ENCODE measurements around the gene NTHL1. TPM values are rescaled to one million over a fixed set of nuclear protein-coding genes. Genes with fewer than 3 reads are reported as not detected.

Gene NTHL1
- total RNA-seq, 1 donor from 2014 or later, result 13.7 TPM

DNA sequence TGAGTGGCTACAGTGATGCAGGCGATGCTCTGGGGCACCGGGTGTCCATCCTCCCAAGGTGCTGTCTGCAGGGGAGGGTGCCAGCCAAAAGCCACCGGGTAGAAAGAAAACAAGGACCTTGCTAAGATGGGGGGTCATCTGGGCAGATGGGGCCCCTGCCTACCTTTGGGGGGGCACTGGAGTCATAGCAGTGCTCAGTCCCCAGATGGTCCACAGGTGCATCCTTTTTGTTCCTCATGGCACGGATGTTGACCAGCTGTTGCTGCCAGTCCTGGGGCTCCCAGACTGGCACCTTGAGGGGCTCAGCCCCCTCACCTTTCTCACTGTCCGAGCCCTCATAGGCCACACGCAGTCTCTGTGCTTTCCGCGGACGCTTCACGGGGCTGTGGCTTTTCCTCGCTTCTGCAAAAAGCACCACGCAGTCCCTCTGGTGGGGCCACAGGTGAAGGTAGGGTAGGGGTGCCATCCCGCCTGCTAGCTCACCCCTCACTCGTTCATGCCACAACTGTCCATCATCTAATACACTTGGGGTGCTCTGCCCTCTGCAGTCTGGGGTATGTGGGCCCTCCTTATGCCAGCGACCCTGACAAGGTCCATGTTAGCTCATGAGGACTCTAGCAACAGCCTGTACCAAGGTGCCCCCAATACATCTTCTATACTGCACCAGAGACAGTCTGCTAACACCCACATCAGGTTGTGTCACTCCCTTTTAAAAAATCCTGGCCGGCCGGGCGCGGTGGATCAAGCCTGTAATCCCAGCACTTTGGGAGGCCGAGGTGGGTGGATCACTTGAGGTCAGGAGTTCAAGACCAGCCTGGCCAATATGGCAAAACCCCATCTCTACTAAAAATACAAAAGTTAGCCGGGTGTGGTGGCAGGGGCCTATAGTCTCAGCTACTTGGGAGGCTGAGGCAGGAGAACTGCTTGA lies 1.4 kb downstream of the NTHL1 start:
- Histone ChIP-seq H2AFZ (ENCODE audit: low read depth, low read length) (no peak overlapping the region), H3K27ac (ENCODE audit: low read depth, low read length) (no peak overlapping the region), H3K79me2 (ENCODE audit: insufficient read depth, low read length) (peaks cover 15% of the 10 kb centered on the region), H3K36me3 (ENCODE audit: insufficient read depth, low read length) (no peaks in the 10 kb centered on the region), H3K4me1 (ENCODE audit: insufficient read depth, low read length) (peaks cover 17% of the 10 kb centered on the region), H3K27me3 (ENCODE audit: insufficient read depth, low read length) (no peaks in the 10 kb centered on the region), H4K20me1 (ENCODE audit: insufficient read depth, low read length) (peaks cover 3% of the 10 kb centered on the region), H3K4me2 (ENCODE audit: low read length) (peak overlapping the region; percentile 95), H3K9me3 (ENCODE audit: insufficient read depth, low read depth, low read length) (no peaks in the 10 kb centered on the region), H3K4me3 (ENCODE audit: insufficient read depth, low read depth, low read length) (no peak overlapping the region), H3K9ac (ENCODE audit: low read length) (no peak overlapping the region)
- peaks cover 6% of the 10 kb centered on the region for H3K4me1 Mint-ChIP-seq (ENCODE audit: low read depth, unreplicated experiment)
- peak overlapping the region; percentile 92 for H3K4me3 Mint-ChIP-seq (ENCODE audit: unreplicated experiment)
- TF ChIP-seq EZH2 (IDR thresholded peaks at IDR 0.05; ENCODE audit: insufficient read depth, low read length), result no peak
- TF ChIP-seq, protein P1, sequence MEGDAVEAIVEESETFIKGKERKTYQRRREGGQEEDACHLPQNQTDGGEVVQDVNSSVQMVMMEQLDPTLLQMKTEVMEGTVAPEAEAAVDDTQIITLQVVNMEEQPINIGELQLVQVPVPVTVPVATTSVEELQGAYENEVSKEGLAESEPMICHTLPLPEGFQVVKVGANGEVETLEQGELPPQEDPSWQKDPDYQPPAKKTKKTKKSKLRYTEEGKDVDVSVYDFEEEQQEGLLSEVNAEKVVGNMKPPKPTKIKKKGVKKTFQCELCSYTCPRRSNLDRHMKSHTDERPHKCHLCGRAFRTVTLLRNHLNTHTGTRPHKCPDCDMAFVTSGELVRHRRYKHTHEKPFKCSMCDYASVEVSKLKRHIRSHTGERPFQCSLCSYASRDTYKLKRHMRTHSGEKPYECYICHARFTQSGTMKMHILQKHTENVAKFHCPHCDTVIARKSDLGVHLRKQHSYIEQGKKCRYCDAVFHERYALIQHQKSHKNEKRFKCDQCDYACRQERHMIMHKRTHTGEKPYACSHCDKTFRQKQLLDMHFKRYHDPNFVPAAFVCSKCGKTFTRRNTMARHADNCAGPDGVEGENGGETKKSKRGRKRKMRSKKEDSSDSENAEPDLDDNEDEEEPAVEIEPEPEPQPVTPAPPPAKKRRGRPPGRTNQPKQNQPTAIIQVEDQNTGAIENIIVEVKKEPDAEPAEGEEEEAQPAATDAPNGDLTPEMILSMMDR (IDR thresholded peaks at IDR 0.05; ENCODE audit: insufficient read depth, low read depth, low read length), result no peak
- FAIRE-seq (no peak), DNase-seq (ENCODE audit: low read depth) (no peak)
- H3K27ac Mint-ChIP-seq (ENCODE audit: unreplicated experiment), result no peak overlapping the region
- H3K36me3 Mint-ChIP-seq (ENCODE audit: low read depth, unreplicated experiment), result peaks cover 3% of the 10 kb centered on the region
- H3K27me3 Mint-ChIP-seq (ENCODE audit: low read depth, unreplicated experiment), result no peaks in the 10 kb centered on the region
- H3K9me3 Mint-ChIP-seq (ENCODE audit: unreplicated experiment), result no peaks in the 10 kb centered on the region

DNA sequence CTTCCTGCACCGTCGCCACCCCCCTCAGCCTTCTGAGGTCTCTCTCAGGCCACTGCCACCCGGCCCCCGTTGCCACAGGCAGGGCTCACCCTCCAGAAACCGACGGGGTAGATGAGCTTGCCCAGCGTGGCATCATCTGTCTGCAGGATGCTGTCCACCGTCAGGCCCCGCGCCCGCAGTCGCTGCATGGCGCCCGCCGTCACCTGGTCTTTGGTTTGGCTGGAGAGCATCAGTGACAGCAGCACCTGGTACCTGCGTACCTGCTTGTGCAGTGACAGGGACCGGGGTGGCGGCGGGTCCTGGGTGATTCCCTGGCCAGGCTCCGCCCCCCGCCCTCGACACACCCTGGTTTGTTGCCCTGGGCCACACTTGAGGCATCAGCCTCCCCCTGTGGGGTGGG lies 3.1 kb downstream of the NTHL1 start:
- DNase-seq (ENCODE audit: low read depth), result no peak
- Histone ChIP-seq H2AFZ (ENCODE audit: low read depth, low read length) (no peak overlapping the region), H3K9ac (ENCODE audit: low read length) (no peak overlapping the region), H3K4me1 (ENCODE audit: insufficient read depth, low read length) (peaks cover 33% of the 10 kb centered on the region), H3K4me2 (ENCODE audit: low read length) (no peak overlapping the region), H3K4me3 (ENCODE audit: insufficient read depth, low read depth, low read length) (no peak overlapping the region), H3K27ac (ENCODE audit: low read depth, low read length) (no peak overlapping the region), H3K27me3 (ENCODE audit: insufficient read depth, low read length) (no peaks in the 10 kb centered on the region), H3K36me3 (ENCODE audit: insufficient read depth, low read length) (no peaks in the 10 kb centered on the region), H3K9me3 (ENCODE audit: insufficient read depth, low read depth, low read length) (no peaks in the 10 kb centered on the region), H4K20me1 (ENCODE audit: insufficient read depth, low read length) (peaks cover 3% of the 10 kb centered on the region), H3K79me2 (ENCODE audit: insufficient read depth, low read length) (peaks cover 15% of the 10 kb centered on the region)
- Mint-ChIP-seq H3K4me3 (ENCODE audit: unreplicated experiment) (no peak overlapping the region), H3K27ac (ENCODE audit: unreplicated experiment) (no peak overlapping the region), H3K4me1 (ENCODE audit: low read depth, unreplicated experiment) (peaks cover 7% of the 10 kb centered on the region), H3K27me3 (ENCODE audit: low read depth, unreplicated experiment) (no peaks in the 10 kb centered on the region), H3K9me3 (ENCODE audit: unreplicated experiment) (no peaks in the 10 kb centered on the region), H3K36me3 (ENCODE audit: low read depth, unreplicated experiment) (peaks cover 3% of the 10 kb centered on the region)
- FAIRE-seq, result no peak
- no peak for TF ChIP-seq EZH2 (IDR thresholded peaks at IDR 0.05; ENCODE audit: insufficient read depth, low read length)
- TF ChIP-seq, protein P1 (IDR thresholded peaks at IDR 0.05; ENCODE audit: insufficient read depth, low read depth, low read length), result no peak

All from astrocyte (in vitro differentiated cells and primary cell).